Measurements from ENCODE around the gene P4HTM. TPM values are rescaled to one million over a fixed set of nuclear protein-coding genes. Genes with fewer than 3 reads are reported as not detected.

Gene P4HTM
- total RNA-seq, 1 experiment from 2014 or later, result 36.1 TPM

- no peaks in the 10 kb centered on the region for H3K9me3 ChIP-seq (ENCODE audit: low read length)
- DNase-seq, result no peak
These were observed 15.8 kb upstream of the P4HTM start for GRCh38 chr3:48974076-48974864.

GRCh38 chr3:48979451-48979850 is 10.6 kb upstream of the P4HTM start:
- Histone ChIP-seq H3K9me2 (replicated peaks; ENCODE audit: insufficient read depth, low read length) (no peaks in the 10 kb centered on the region), H3K9me3 (ENCODE audit: low read length) (no peaks in the 10 kb centered on the region), H3K4me3 (ENCODE audit: low read length) (no peak overlapping the region), H3K27ac (ENCODE audit: low read length) (no peak overlapping the region), H4K20me1 (ENCODE audit: insufficient read depth, low read depth, low read length) (no peaks in the 10 kb centered on the region), H3K9ac (ENCODE audit: low read length) (no peak overlapping the region), H3K36me3 (ENCODE audit: insufficient read depth, low read length) (peaks cover 31% of the 10 kb centered on the region; the same call in 1 of the 2 replicates), H3K79me2 (ENCODE audit: low read length) (0 out of 2 replicates have a peak, but pooled peaks cover 3% of the 10 kb centered on the region), H3K4me1 (ENCODE audit: low read length) (no peaks in the 10 kb centered on the region), H3K27me3 (ENCODE audit: low read length) (no peaks in the 10 kb centered on the region), H3K4me2 (ENCODE audit: low read depth, low read length, poor library complexity, severe bottlenecking) (no peak overlapping the region), H2AFZ (ENCODE audit: low read length) (no peak overlapping the region)
- DNase-seq, result no peak

More at GRCh38 chr3:48974076-48974864, 15.8 kb upstream of the P4HTM start:
- Histone ChIP-seq H3K9me2 (replicated peaks; ENCODE audit: insufficient read depth, low read length) (no peaks in the 10 kb centered on the region), H4K20me1 (ENCODE audit: insufficient read depth, low read depth, low read length) (no peaks in the 10 kb centered on the region), H3K4me2 (ENCODE audit: low read depth, low read length, poor library complexity, severe bottlenecking) (no peak overlapping the region), H2AFZ (ENCODE audit: low read length) (no peak overlapping the region), H3K9ac (ENCODE audit: low read length) (no peak overlapping the region), H3K4me1 (ENCODE audit: low read length) (no peaks in the 10 kb centered on the region), H3K27ac (ENCODE audit: low read length) (no peak overlapping the region), H3K79me2 (ENCODE audit: low read length) (0 out of 2 replicates have a peak, but pooled peaks cover 6% of the 10 kb centered on the region), H3K36me3 (ENCODE audit: insufficient read depth, low read length) (peaks cover 44% of the 10 kb centered on the region; the same call in 1 of the 2 replicates), H3K27me3 (ENCODE audit: low read length) (no peaks in the 10 kb centered on the region), H3K4me3 (ENCODE audit: low read length) (no peak overlapping the region)

- no peaks in the 10 kb centered on the region for H3K27me3 ChIP-seq (ENCODE audit: low read length)
- no peak overlapping the region for H3K4me2 ChIP-seq (ENCODE audit: low read depth, low read length, poor library complexity, severe bottlenecking)
- no peaks in the 10 kb centered on the region for H3K4me1 ChIP-seq (ENCODE audit: low read length)
- H3K79me2 ChIP-seq (ENCODE audit: low read length), result peaks cover 3% of the 10 kb centered on the region; the same call in 1 of the 2 replicates
- H4K20me1 ChIP-seq (ENCODE audit: insufficient read depth, low read depth, low read length), result no peaks in the 10 kb centered on the region
- no peak overlapping the region for H3K9ac ChIP-seq (ENCODE audit: low read length)
- no peaks in the 10 kb centered on the region for H3K9me3 ChIP-seq (ENCODE audit: low read length)
- no peak for DNase-seq
- H3K27ac ChIP-seq (ENCODE audit: low read length), result no peak overlapping the region
- no peaks in the 10 kb centered on the region for H3K9me2 ChIP-seq (replicated peaks; ENCODE audit: insufficient read depth, low read length)
- H3K4me3 ChIP-seq (ENCODE audit: low read length), result no peak overlapping the region
- H3K36me3 ChIP-seq (ENCODE audit: insufficient read depth, low read length), result peaks cover 26% of the 10 kb centered on the region; the same call in 1 of the 2 replicates
- no peak overlapping the region for H2AFZ ChIP-seq (ENCODE audit: low read length)
These were observed 9.7 kb upstream of the P4HTM start for GRCh38 chr3:48980295-48980694.

GRCh38 chr3:48982016-48982415 is 8.0 kb upstream of the P4HTM start:
- no peaks in the 10 kb centered on the region for H3K9me3 ChIP-seq (ENCODE audit: low read length)
- no peak overlapping the region for H3K4me3 ChIP-seq (ENCODE audit: low read length)
- H3K4me1 ChIP-seq (ENCODE audit: low read length), result no peaks in the 10 kb centered on the region
- H3K79me2 ChIP-seq (ENCODE audit: low read length), result peaks cover 3% of the 10 kb centered on the region; the same call in 1 of the 2 replicates
- no peaks in the 10 kb centered on the region for H4K20me1 ChIP-seq (ENCODE audit: insufficient read depth, low read depth, low read length)
- H3K27me3 ChIP-seq (ENCODE audit: low read length), result no peaks in the 10 kb centered on the region
- H3K36me3 ChIP-seq (ENCODE audit: insufficient read depth, low read length), result peaks cover 22% of the 10 kb centered on the region; the same call in 1 of the 2 replicates
- H3K27ac ChIP-seq (ENCODE audit: low read length), result no peak overlapping the region
- no peak overlapping the region for H3K9ac ChIP-seq (ENCODE audit: low read length)
- no peaks in the 10 kb centered on the region for H3K9me2 ChIP-seq (replicated peaks; ENCODE audit: insufficient read depth, low read length)
- H3K4me2 ChIP-seq (ENCODE audit: low read depth, low read length, poor library complexity, severe bottlenecking), result no peak overlapping the region
- H2AFZ ChIP-seq (ENCODE audit: low read length), result no peak overlapping the region
- no peak for DNase-seq

- no peak overlapping the region for H2AFZ ChIP-seq (ENCODE audit: low read length)
- H3K36me3 ChIP-seq (ENCODE audit: insufficient read depth, low read length), result peaks cover 22% of the 10 kb centered on the region; the same call in 1 of the 2 replicates
- H3K4me2 ChIP-seq (ENCODE audit: low read depth, low read length, poor library complexity, severe bottlenecking), result no peak overlapping the region
- H3K27me3 ChIP-seq (ENCODE audit: low read length), result no peaks in the 10 kb centered on the region
- H3K4me3 ChIP-seq (ENCODE audit: low read length), result no peak overlapping the region
- no peak overlapping the region for H3K27ac ChIP-seq (ENCODE audit: low read length)
- H3K79me2 ChIP-seq (ENCODE audit: low read length), result peaks cover 3% of the 10 kb centered on the region; the same call in 1 of the 2 replicates
- no peaks in the 10 kb centered on the region for H3K9me3 ChIP-seq (ENCODE audit: low read length)
- H3K4me1 ChIP-seq (ENCODE audit: low read length), result no peaks in the 10 kb centered on the region
- DNase-seq, result no peak
- no peaks in the 10 kb centered on the region for H4K20me1 ChIP-seq (ENCODE audit: insufficient read depth, low read depth, low read length)
- no peak overlapping the region for H3K9ac ChIP-seq (ENCODE audit: low read length)
- no peaks in the 10 kb centered on the region for H3K9me2 ChIP-seq (replicated peaks; ENCODE audit: insufficient read depth, low read length)
These were observed 7.4 kb upstream of the P4HTM start for GRCh38 chr3:48982686-48983085.

- H3K36me3 ChIP-seq (ENCODE audit: insufficient read depth, low read length), result peaks cover 22% of the 10 kb centered on the region; the same call in 1 of the 2 replicates
- no peaks in the 10 kb centered on the region for H3K27me3 ChIP-seq (ENCODE audit: low read length)
- DNase-seq, result no peak
- H3K4me3 ChIP-seq (ENCODE audit: low read length), result no peak overlapping the region
- no peaks in the 10 kb centered on the region; the same call in 1 of the 2 replicates for H3K4me1 ChIP-seq (ENCODE audit: low read length)
- H4K20me1 ChIP-seq (ENCODE audit: insufficient read depth, low read depth, low read length), result no peaks in the 10 kb centered on the region
- no peak overlapping the region for H2AFZ ChIP-seq (ENCODE audit: low read length)
- no peak overlapping the region for H3K4me2 ChIP-seq (ENCODE audit: low read depth, low read length, poor library complexity, severe bottlenecking)
- H3K9me3 ChIP-seq (ENCODE audit: low read length), result no peaks in the 10 kb centered on the region
- no peaks in the 10 kb centered on the region for H3K9me2 ChIP-seq (replicated peaks; ENCODE audit: insufficient read depth, low read length)
- H3K79me2 ChIP-seq (ENCODE audit: low read length), result peaks cover 3% of the 10 kb centered on the region
- no peak overlapping the region for H3K9ac ChIP-seq (ENCODE audit: low read length)
- no peak overlapping the region for H3K27ac ChIP-seq (ENCODE audit: low read length)
These were observed 6.9 kb upstream of the P4HTM start for GRCh38 chr3:48983096-48983495.

GRCh38 chr3:48984663-48985062 is 5.4 kb upstream of the P4HTM start:
- Histone ChIP-seq H4K20me1 (ENCODE audit: insufficient read depth, low read depth, low read length) (no peaks in the 10 kb centered on the region), H3K36me3 (ENCODE audit: insufficient read depth, low read length) (peaks cover 14% of the 10 kb centered on the region; the same call in 1 of the 2 replicates), H3K27me3 (ENCODE audit: low read length) (no peaks in the 10 kb centered on the region), H3K9me3 (ENCODE audit: low read length) (no peaks in the 10 kb centered on the region), H3K9ac (ENCODE audit: low read length) (no peak overlapping the region), H3K4me1 (ENCODE audit: low read length) (peaks cover 10% of the 10 kb centered on the region), H3K4me2 (ENCODE audit: low read depth, low read length, poor library complexity, severe bottlenecking) (no peak overlapping the region), H3K4me3 (ENCODE audit: low read length) (no peak overlapping the region), H2AFZ (ENCODE audit: low read length) (no peak overlapping the region), H3K9me2 (replicated peaks; ENCODE audit: insufficient read depth, low read length) (no peaks in the 10 kb centered on the region), H3K27ac (ENCODE audit: low read length) (no peak overlapping the region), H3K79me2 (ENCODE audit: low read length) (peaks cover 14% of the 10 kb centered on the region)
- no peak for DNase-seq

- H3K79me2 ChIP-seq (ENCODE audit: low read length), result peaks cover 24% of the 10 kb centered on the region
- H3K27ac ChIP-seq (ENCODE audit: low read length), result no peak overlapping the region
- H2AFZ ChIP-seq (ENCODE audit: low read length), result no peak overlapping the region
- DNase-seq, result no peak
- no peaks in the 10 kb centered on the region for H3K9me2 ChIP-seq (replicated peaks; ENCODE audit: insufficient read depth, low read length)
- H3K9ac ChIP-seq (ENCODE audit: low read length), result no peak overlapping the region
- H3K36me3 ChIP-seq (ENCODE audit: insufficient read depth, low read length), result peaks cover 13% of the 10 kb centered on the region; the same call in 1 of the 2 replicates
- no peak overlapping the region for H3K4me2 ChIP-seq (ENCODE audit: low read depth, low read length, poor library complexity, severe bottlenecking)
- no peaks in the 10 kb centered on the region for H3K9me3 ChIP-seq (ENCODE audit: low read length)
- no peaks in the 10 kb centered on the region for H4K20me1 ChIP-seq (ENCODE audit: insufficient read depth, low read depth, low read length)
- H3K27me3 ChIP-seq (ENCODE audit: low read length), result no peaks in the 10 kb centered on the region
- no peak overlapping the region for H3K4me3 ChIP-seq (ENCODE audit: low read length)
- H3K4me1 ChIP-seq (ENCODE audit: low read length), result peaks cover 12% of the 10 kb centered on the region
These were observed 4.1 kb upstream of the P4HTM start for GRCh38 chr3:48985831-48986376.

All from Karpas-422 (cell line).